HepG2 (cell line): ENCODE measurements around the gene PTAFR.

Experiments
- CTCF ChIP-seq: sonication (generic); formaldehyde crosslinking; IDR thresholded peaks from 2 replicates; pipeline ENCODE4 v1.5.0; 2020; ENCODE audit warnings: mild to moderate bottlenecking, missing genetic modification reagents, moderate library complexity
- EEA1 ChIP-seq: sonication (generic); formaldehyde crosslinking; IDR thresholded peaks from 2 replicates; pipeline ENCODE4 v1.5.1; 2020; ENCODE audit warnings: mild to moderate bottlenecking, missing genetic modification reagents, borderline replicate concordance
- PHF20 ChIP-seq: sonication (generic); formaldehyde crosslinking; IDR thresholded peaks from 2 replicates; pipeline ENCODE4 v1.5.0; 2020; ENCODE audit warnings: mild to moderate bottlenecking, missing genetic modification reagents
- PRDM15 ChIP-seq: sonication (generic); formaldehyde crosslinking; IDR thresholded peaks from 2 replicates; pipeline ENCODE4 v1.4.0; 2020; ENCODE audit warnings: missing genetic modification reagents
- RERE ChIP-seq: IDR thresholded peaks from 2 replicates; pipeline ENCODE4 v1.6.1; 2016; ENCODE audit warnings: low read depth, missing genetic modification reagents, missing compliant biosample characterization
- SP1 ChIP-seq, 2 experiments: fragments of 450-650 bp in 1 of 2; sonication (generic) in 1 of 2; formaldehyde crosslinking in 1 of 2; IDR thresholded peaks; 2 replicates each; pipeline versions ENCODE4 v1.4.0 to v1.6.1; 2016 to 2020; ENCODE audit warnings: missing genetic modification reagents in 1 of 2
- TFE3 ChIP-seq: IDR thresholded peaks from 2 replicates; pipeline ENCODE4 v1.6.1; 2016
- ZNF136 ChIP-seq: sonication (generic); formaldehyde crosslinking; IDR thresholded peaks from 2 replicates; pipeline ENCODE4 v1.8.1; 2022; ENCODE audit warnings: low read depth, mild to moderate bottlenecking, moderate library complexity, missing genetic modification reagents
- ZNF138 ChIP-seq: sonication (generic); formaldehyde crosslinking; IDR thresholded peaks from 2 replicates; pipeline ENCODE4 v1.5.0; 2020; ENCODE audit warnings: mild to moderate bottlenecking, low read depth, missing genetic modification reagents
- ZNF510 ChIP-seq: sonication (generic); formaldehyde crosslinking; IDR thresholded peaks from 2 replicates; pipeline ENCODE4 v1.4.0; 2020; ENCODE audit warnings: low read depth, mild to moderate bottlenecking, missing genetic modification reagents

GRCh38 chr1:28175955-28176485 lies 470 bp downstream of the PTAFR start:
- TF ChIP-seq RERE (CRISPR knock-in tag) = no peak
- no peak for TF ChIP-seq PRDM15 (CRISPR knock-in tag)
- no peak for TF ChIP-seq SP1 (IDR thresholded peaks at IDR 0.05)
- TF ChIP-seq SP1 (CRISPR knock-in tag; IDR thresholded peaks at IDR 0.05) = no peak
- TF ChIP-seq PHF20 = no peak
- TF ChIP-seq TFE3 (CRISPR knock-in tag) = no peak
- no peak for TF ChIP-seq ZNF138 (CRISPR knock-in tag)
- no peak for TF ChIP-seq ZNF136 (CRISPR knock-in tag)
- no peak for TF ChIP-seq EEA1 (CRISPR knock-in tag)
- no peak for TF ChIP-seq CTCF (CRISPR knock-in tag)
- TF ChIP-seq ZNF510 (CRISPR knock-in tag) = no peak
